Ascending aorta (tissue), 2 donors: ENCODE data around the gene ZBP1. TPM values are rescaled to one million over a fixed set of nuclear protein-coding genes. Genes with fewer than 3 reads are reported as not detected.

Experiments
- DNase-seq, 2 donors: peaks; one replicate each; pipeline ENCODE4 v3.0.0-alpha.2; 2019; ENCODE audit warnings: low spot score in 2 of 2
- H3K27ac ChIP-seq, 2 donors: fragments of 200-600 bp; sonication (generic); one replicate each; pipeline ENCODE4 v1.5.1; 2016 to 2017; ENCODE audit warnings: mild to moderate bottlenecking in 1 of 2
- H3K27me3 ChIP-seq: fragments of 200-600 bp; sonication (generic); one replicate; pipeline ENCODE4 v1.5.1; 2017
- H3K36me3 ChIP-seq, 2 donors: fragments of 200-600 bp; sonication (generic); one replicate each; pipeline ENCODE4 v1.5.1; 2016
- H3K4me1 ChIP-seq, 2 donors: fragments of 200-600 bp; sonication (generic); one replicate each; pipeline ENCODE4 v1.5.1; 2016 to 2017; ENCODE audit warnings: mild to moderate bottlenecking in 1 of 2
- H3K4me3 ChIP-seq, 2 donors: fragments of 200-600 bp; sonication (generic); one replicate each; pipeline ENCODE4 v1.5.1; 2016 to 2017; ENCODE audit warnings: mild to moderate bottlenecking in 1 of 2
- H3K9me3 ChIP-seq, 2 donors: fragments of 200-600 bp; sonication (generic); one replicate each; pipeline ENCODE4 v1.5.1; 2016
- CTCF ChIP-seq, 3 experiments: fragments of 200-600 bp in 2 of 3; fragments of 450-650 bp in 1 of 3; sonication (generic) in 2 of 3; IDR thresholded peaks; one replicate each; pipeline ENCODE4 v1.5.1; 2016 to 2019; ENCODE audit warnings: antibody characterized with exemption in 3 of 3, mild to moderate bottlenecking in 1 of 3, moderate library complexity in 1 of 3
- intact Hi-C: fragments of 100-400 bp; cut with DNase I; formaldehyde crosslinking; loops from one replicate; pipeline ENCODE4 v1.15.1; 2023
- total RNA-seq: library from RNA; depleted of rRNA; stranded (reverse); fragments of >200 nt; gene quantifications from one replicate; pipeline ENCODE4 v1.1.0, GENCODE V29; 2016

ZBP1 gene
- total RNA-seq, 1 donor from 2014 or later: not detected

GRCh38 chr20:57574954-57575353, 45.3 kb downstream of the ZBP1 start:
- no peaks in the 10 kb centered on the region for H3K9me3 ChIP-seq
- no peak for TF ChIP-seq CTCF (IDR thresholded peaks at IDR 0.05)
- no peak overlapping the region for H3K4me3 ChIP-seq
- H3K27ac ChIP-seq: no peak overlapping the region
- intact Hi-C loops: no loop called here
- H3K27me3 ChIP-seq: no peaks in the 10 kb centered on the region
- no peak for DNase-seq
- no peaks in the 10 kb centered on the region for H3K36me3 ChIP-seq
- H3K4me1 ChIP-seq: no peaks in the 10 kb centered on the region

GRCh38 chr20:57573894-57574293, 46.3 kb downstream of the ZBP1 start:
- no peak for TF ChIP-seq CTCF (IDR thresholded peaks at IDR 0.05)
- H3K27me3 ChIP-seq: no peaks in the 10 kb centered on the region
- H3K4me3 ChIP-seq: no peak overlapping the region
- intact Hi-C loops: no loop called here
- no peak for DNase-seq
- no peaks in the 10 kb centered on the region for H3K9me3 ChIP-seq
- H3K36me3 ChIP-seq: no peaks in the 10 kb centered on the region
- H3K27ac ChIP-seq: no peak overlapping the region
- H3K4me1 ChIP-seq: no peaks in the 10 kb centered on the region

GRCh38 chr20:57573242-57573641, 47.0 kb downstream of the ZBP1 start:
- no peak overlapping the region for H3K27ac ChIP-seq
- no peak overlapping the region for H3K4me3 ChIP-seq
- DNase-seq: no peak
- H3K36me3 ChIP-seq: no peaks in the 10 kb centered on the region
- intact Hi-C loops: no loop called here
- no peaks in the 10 kb centered on the region for H3K4me1 ChIP-seq
- no peak for TF ChIP-seq CTCF (IDR thresholded peaks at IDR 0.05)
- H3K9me3 ChIP-seq: no peaks in the 10 kb centered on the region
- H3K27me3 ChIP-seq: no peaks in the 10 kb centered on the region

GRCh38 chr20:57571782-57572416, 48.3 kb downstream of the ZBP1 start:
- Histone ChIP-seq H3K27me3 (no peaks in the 10 kb centered on the region), H3K4me3 (no peak overlapping the region), H3K4me1 (no peaks in the 10 kb centered on the region), H3K36me3 (no peaks in the 10 kb centered on the region), H3K27ac (no peak overlapping the region), H3K9me3 (no peaks in the 10 kb centered on the region)
- TF ChIP-seq CTCF (IDR thresholded peaks at IDR 0.05): no peak
- no peak for DNase-seq
- intact Hi-C loops: no loop called here

- no peak overlapping the region for H3K4me3 ChIP-seq
- no peaks in the 10 kb centered on the region for H3K4me1 ChIP-seq
- H3K9me3 ChIP-seq: no peaks in the 10 kb centered on the region
- H3K36me3 ChIP-seq: no peaks in the 10 kb centered on the region
- no peak overlapping the region for H3K27ac ChIP-seq
- TF ChIP-seq CTCF (IDR thresholded peaks at IDR 0.05): no peak
- no peak for DNase-seq
- intact Hi-C loops: no loop called here
- no peaks in the 10 kb centered on the region for H3K27me3 ChIP-seq
These were observed 49.3 kb downstream of the ZBP1 start for GRCh38 chr20:57570920-57571319.
